Mesenchymal stem cell (in vitro differentiated cells and primary cell): ENCODE data around the gene LRRC74B. TPM values are rescaled to one million over a fixed set of nuclear protein-coding genes. Genes with fewer than 3 reads are reported as not detected.

ENCODE experiments used
- DNase-seq: peaks from one replicate; pipeline ENCODE4 v3.0.0-alpha.2; 2013
- H2AFZ ChIP-seq: one replicate; pipeline ENCODE4 v1.6.1; 2013; ENCODE audit warnings: low read depth, mild to moderate bottlenecking, control low read depth, inconsistent platforms, low read length, moderate library complexity
- H2AK5ac ChIP-seq: 2 replicates; pipeline ENCODE4 v1.6.1; 2013; ENCODE audit warnings: low read length, moderate library complexity, mild to moderate bottlenecking, inconsistent platforms; ENCODE audit not compliant: severe bottlenecking
- H2BK120ac ChIP-seq: one replicate; pipeline ENCODE4 v1.6.1; 2013; ENCODE audit warnings: low read depth, mild to moderate bottlenecking, inconsistent platforms, low read length, moderate library complexity
- H2BK12ac ChIP-seq, 2 experiments: one replicate each; pipeline ENCODE4 v1.6.1; 2013; ENCODE audit warnings: inconsistent platforms in 2 of 2, low read length in 2 of 2, mild to moderate bottlenecking in 2 of 2, moderate library complexity in 2 of 2, control low read depth in 1 of 2
- H2BK15ac ChIP-seq: one replicate; pipeline ENCODE4 v1.6.1; 2013; ENCODE audit warnings: mild to moderate bottlenecking, low read depth, inconsistent platforms; ENCODE audit not compliant: poor library complexity, severe bottlenecking
- H2BK5ac ChIP-seq: 2 replicates; pipeline ENCODE4 v1.6.1; 2013; ENCODE audit warnings: low read depth, mild to moderate bottlenecking, low read length, control low read depth, inconsistent platforms; ENCODE audit not compliant: poor library complexity, severe bottlenecking
- H3K14ac ChIP-seq, 2 experiments: one replicate each; pipeline ENCODE4 v1.6.1; 2013; ENCODE audit warnings: inconsistent platforms in 2 of 2, low read length in 2 of 2, control low read depth in 1 of 2, mild to moderate bottlenecking in 1 of 2, moderate library complexity in 1 of 2
- H3K18ac ChIP-seq, 2 experiments: one replicate each; pipeline ENCODE4 v1.6.1; 2013; ENCODE audit warnings: inconsistent platforms in 2 of 2, low read length in 2 of 2, control low read depth in 1 of 2, low read depth in 1 of 2, mild to moderate bottlenecking in 1 of 2
- H3K23ac ChIP-seq, 2 experiments: one replicate each; pipeline ENCODE4 v1.6.1; 2013; ENCODE audit warnings: inconsistent platforms in 2 of 2, low read length in 2 of 2, mild to moderate bottlenecking in 2 of 2, moderate library complexity in 2 of 2, control low read depth in 1 of 2
- H3K27ac ChIP-seq: 2 replicates; pipeline ENCODE4 v1.5.1; 2013; ENCODE audit warnings: mild to moderate bottlenecking, moderate library complexity, low read length, control low read depth, inconsistent platforms; ENCODE audit not compliant: poor library complexity, severe bottlenecking
- H3K27me3 ChIP-seq, 2 experiments: 2 replicates each; pipeline versions ENCODE4 v1.6.1 to v1.7.0; 2013; ENCODE audit warnings: low read length in 2 of 2, mild to moderate bottlenecking in 2 of 2, moderate library complexity in 2 of 2, control low read depth in 1 of 2, inconsistent platforms in 1 of 2; ENCODE audit not compliant: control insufficient read depth in 1 of 2, insufficient read depth in 1 of 2
- H3K36me3 ChIP-seq, 2 experiments: 2 replicates each; pipeline versions ENCODE4 v1.6.1 to v1.7.0; 2013; ENCODE audit warnings: low read length in 2 of 2, control low read depth in 1 of 2, inconsistent platforms in 1 of 2, low read depth in 1 of 2, mild to moderate bottlenecking in 1 of 2; ENCODE audit not compliant: insufficient read depth in 2 of 2, control insufficient read depth in 1 of 2
- H3K4ac ChIP-seq, 2 experiments: one replicate each; pipeline ENCODE4 v1.6.1; 2013; ENCODE audit warnings: inconsistent platforms in 2 of 2, low read length in 2 of 2, mild to moderate bottlenecking in 2 of 2, moderate library complexity in 2 of 2, control low read depth in 1 of 2, low read depth in 1 of 2
- H3K4me1 ChIP-seq: 2 replicates; pipeline ENCODE4 v1.6.1; 2013; ENCODE audit warnings: low read depth, low read length, control low read depth; ENCODE audit not compliant: control insufficient read depth, insufficient read depth
- H3K4me2 ChIP-seq: 2 replicates; pipeline ENCODE4 v1.6.1; 2013; ENCODE audit warnings: low read length, mild to moderate bottlenecking, inconsistent platforms; ENCODE audit not compliant: poor library complexity, severe bottlenecking
- H3K4me3 ChIP-seq, 2 experiments: 2 replicates each; pipeline versions ENCODE4 v1.5.1 to v1.7.0; 2013; ENCODE audit warnings: low read length in 2 of 2, mild to moderate bottlenecking in 2 of 2, control low read depth in 1 of 2, low read depth in 1 of 2; ENCODE audit not compliant: insufficient read depth in 1 of 2
- H3K79me1 ChIP-seq: replicated peaks from 2 replicates; pipeline ENCODE4 v1.6.1; 2013; ENCODE audit warnings: mild to moderate bottlenecking, control low read depth, low read length, inconsistent platforms; ENCODE audit not compliant: poor library complexity, severe bottlenecking
- H3K9ac ChIP-seq: 2 replicates; pipeline ENCODE4 v1.7.0; 2013; ENCODE audit warnings: mild to moderate bottlenecking, low read length, moderate library complexity
- H3K9me3 ChIP-seq: 2 replicates; pipeline ENCODE4 v1.7.0; 2013; ENCODE audit warnings: mild to moderate bottlenecking, low read length; ENCODE audit not compliant: control insufficient read depth
- H4K8ac ChIP-seq: one replicate; pipeline ENCODE4 v1.6.1; 2013; ENCODE audit warnings: inconsistent platforms, mild to moderate bottlenecking, low read length, moderate library complexity
- H4K91ac ChIP-seq: one replicate; pipeline ENCODE4 v1.6.1; 2013; ENCODE audit warnings: mild to moderate bottlenecking, low read length, inconsistent platforms
- WGBS: methylation state at CpG from one replicate; pipeline ENCODE4 v1.1.7; 2013; ENCODE audit warnings: mixed read lengths; 5-methylcytosine and 5-hydroxymethylcytosine counted together
- small RNA-seq: library from polyadenylated mRNA; stranded (forward); fragments of <200 nt; extraction: miRNeasy Mini kit (QIAGEN cat#:217004); gene quantifications from one replicate; pipeline ENCODE3, GENCODE V24; 2013; ENCODE audit warnings: low read depth

Gene LRRC74B

GRCh38 chr22:21106000-21106399, 60.3 kb downstream of the LRRC74B start:
- Histone ChIP-seq H3K9ac (no peak overlapping the region), H4K91ac (no peak overlapping the region), H2BK15ac (no peak overlapping the region), H3K4me3 (no peak overlapping the region), H3K27ac (no peak overlapping the region), H3K23ac (no peak overlapping the region), H2BK5ac (no peak overlapping the region), H3K4me1 (peaks cover 9% of the 10 kb centered on the region), H3K36me3 (peaks cover 0 to 3% of the 10 kb centered on the region in 2 experiments), H3K9me3 (no peaks in the 10 kb centered on the region), H3K27me3 (peaks cover 0 to 4% of the 10 kb centered on the region in 2 experiments), H2AFZ (no peak overlapping the region), H2BK12ac (no peak overlapping the region), H2BK120ac (no peak overlapping the region), H4K8ac (no peak overlapping the region), H3K14ac (no peak overlapping the region), H3K4me2 (no peak overlapping the region), H3K18ac (no peak overlapping the region), H2AK5ac (no peak overlapping the region), H3K79me1 (no peaks in the 10 kb centered on the region), H3K4ac (no peak overlapping the region)
- 89% methylated on average over 2 of the region's 5 CpGs for WGBS
- DNase-seq, result no peak

DNA sequence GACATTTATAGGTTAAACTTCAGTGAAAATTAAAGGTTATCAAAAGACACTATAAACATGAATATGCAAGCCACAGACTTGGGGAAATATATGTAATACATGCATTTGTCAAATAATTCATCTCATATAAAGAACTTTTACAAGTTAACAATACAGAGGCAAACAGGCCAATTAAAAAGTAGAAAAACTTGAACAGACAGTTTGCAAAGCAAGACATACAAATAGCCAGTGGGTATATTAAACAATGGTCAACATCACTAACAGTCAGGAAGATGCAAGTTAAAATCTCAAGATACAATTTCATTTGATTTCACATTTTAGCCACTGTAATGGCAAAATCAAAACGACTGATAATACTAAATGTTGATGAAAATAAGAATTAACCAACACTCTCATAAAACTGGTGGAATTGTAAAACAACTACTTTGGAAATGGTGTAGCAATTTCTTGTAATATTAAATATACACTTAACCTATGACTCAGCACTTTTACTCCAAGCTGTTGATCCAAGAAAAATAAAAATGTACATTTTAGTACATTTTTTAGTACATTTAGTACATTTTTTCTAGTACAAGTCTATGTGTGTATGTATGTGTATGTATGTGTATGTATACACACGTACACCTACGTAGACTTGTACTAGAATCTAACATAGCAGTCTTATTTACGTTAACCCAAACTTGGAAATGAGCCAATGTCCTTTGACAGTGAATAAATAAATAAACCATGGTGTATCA, 62.8 kb downstream of the LRRC74B start:
- no CpG with 5 or more reads among the region's 4 CpGs for WGBS
- no peak overlapping the region for H3K27ac ChIP-seq
- H2AFZ ChIP-seq, result no peak overlapping the region
- no peak overlapping the region for H2BK120ac ChIP-seq
- no peak overlapping the region for H3K14ac ChIP-seq
- DNase-seq, result no peak
- no peak overlapping the region for H3K23ac ChIP-seq
- no peaks in the 10 kb centered on the region for H3K79me1 ChIP-seq
- no peak overlapping the region for H2AK5ac ChIP-seq
- no peaks in the 10 kb centered on the region for H3K4me1 ChIP-seq
- H2BK5ac ChIP-seq, result no peak overlapping the region
- no peak overlapping the region for H2BK15ac ChIP-seq
- no peak overlapping the region for H3K4me3 ChIP-seq
- H4K91ac ChIP-seq, result no peak overlapping the region
- no peak overlapping the region for H2BK12ac ChIP-seq
- no peak overlapping the region for H3K9ac ChIP-seq
- H3K18ac ChIP-seq, result no peak overlapping the region
- no peaks in the 10 kb centered on the region for H3K9me3 ChIP-seq
- no peak overlapping the region for H4K8ac ChIP-seq
- H3K4me2 ChIP-seq, result no peak overlapping the region
- H3K27me3 ChIP-seq, result peaks cover 0 to 4% of the 10 kb centered on the region in 2 experiments
- peaks cover 0 to 2% of the 10 kb centered on the region in 2 experiments for H3K36me3 ChIP-seq
- H3K4ac ChIP-seq, result no peak overlapping the region

Small RNAs within 50 kb of the gene (small RNA-seq; reads per million reads assigned to genes)
- gene MIR649, result not detected
